AG09319 (cell line): Measurements from ENCODE around the gene HACE1.
"Not testable (repeated sequence)": the region's sequence is repeated elsewhere in the genome, so short reads cannot be mapped to it uniquely, and the experiment has no call there.

Experiments
- DNase-seq: peaks from one replicate; pipeline ENCODE4 v3.0.0-alpha.2; 2010; ENCODE audit warnings: low read depth; ENCODE audit errors: extremely low read depth
- TF ChIP-seq, protein P1 (sequence below): IDR thresholded peaks from 2 replicates; pipeline ENCODE4 v1.5.1; 2011; ENCODE audit warnings: low read depth, mild to moderate bottlenecking, inconsistent platforms, low read length, moderate library complexity

HACE1 gene

DNA sequence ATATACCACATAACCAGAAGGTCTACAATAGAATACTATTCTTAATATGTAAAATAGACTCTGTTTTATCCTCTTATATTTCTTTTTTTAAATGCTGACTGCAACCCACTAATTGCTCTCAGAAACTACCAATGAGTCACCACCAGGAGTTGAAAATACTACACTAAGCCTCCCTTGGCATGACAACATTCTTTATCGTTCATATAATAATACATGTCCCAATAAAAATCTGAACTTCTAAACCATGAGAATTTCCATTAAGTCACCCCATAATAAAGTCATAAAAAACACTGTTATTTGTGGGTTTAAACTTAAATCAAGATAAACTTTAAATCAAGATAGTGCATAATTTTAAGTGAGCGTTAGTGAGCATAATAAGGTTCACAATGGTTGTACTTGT, 4.2 kb downstream of the HACE1 start:
- TF ChIP-seq, protein P1, sequence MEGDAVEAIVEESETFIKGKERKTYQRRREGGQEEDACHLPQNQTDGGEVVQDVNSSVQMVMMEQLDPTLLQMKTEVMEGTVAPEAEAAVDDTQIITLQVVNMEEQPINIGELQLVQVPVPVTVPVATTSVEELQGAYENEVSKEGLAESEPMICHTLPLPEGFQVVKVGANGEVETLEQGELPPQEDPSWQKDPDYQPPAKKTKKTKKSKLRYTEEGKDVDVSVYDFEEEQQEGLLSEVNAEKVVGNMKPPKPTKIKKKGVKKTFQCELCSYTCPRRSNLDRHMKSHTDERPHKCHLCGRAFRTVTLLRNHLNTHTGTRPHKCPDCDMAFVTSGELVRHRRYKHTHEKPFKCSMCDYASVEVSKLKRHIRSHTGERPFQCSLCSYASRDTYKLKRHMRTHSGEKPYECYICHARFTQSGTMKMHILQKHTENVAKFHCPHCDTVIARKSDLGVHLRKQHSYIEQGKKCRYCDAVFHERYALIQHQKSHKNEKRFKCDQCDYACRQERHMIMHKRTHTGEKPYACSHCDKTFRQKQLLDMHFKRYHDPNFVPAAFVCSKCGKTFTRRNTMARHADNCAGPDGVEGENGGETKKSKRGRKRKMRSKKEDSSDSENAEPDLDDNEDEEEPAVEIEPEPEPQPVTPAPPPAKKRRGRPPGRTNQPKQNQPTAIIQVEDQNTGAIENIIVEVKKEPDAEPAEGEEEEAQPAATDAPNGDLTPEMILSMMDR: no peak; the same call in 1 of the 2 replicates
- DNase-seq: no peak

DNA sequence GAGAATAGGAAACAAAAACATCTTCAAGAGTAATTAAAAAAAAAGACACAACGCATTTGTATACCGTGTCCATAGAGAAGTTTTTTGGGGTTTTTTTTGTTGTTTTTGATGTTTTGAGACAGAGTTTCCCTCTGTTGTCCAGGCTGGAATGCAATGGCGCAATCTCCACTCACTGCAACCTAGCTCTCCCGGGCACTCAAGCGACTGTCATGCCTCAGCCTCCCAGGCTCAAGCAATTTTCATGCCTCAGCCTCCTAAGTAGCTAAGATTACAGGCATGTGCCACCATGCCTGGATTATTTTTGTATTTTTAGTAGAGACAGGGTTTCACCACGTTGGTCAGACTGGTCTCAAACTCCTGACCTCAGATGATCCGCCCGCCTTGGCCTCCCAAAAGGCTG, 12.0 kb downstream of the HACE1 start:
- not testable (repeated sequence) for DNase-seq

DNA sequence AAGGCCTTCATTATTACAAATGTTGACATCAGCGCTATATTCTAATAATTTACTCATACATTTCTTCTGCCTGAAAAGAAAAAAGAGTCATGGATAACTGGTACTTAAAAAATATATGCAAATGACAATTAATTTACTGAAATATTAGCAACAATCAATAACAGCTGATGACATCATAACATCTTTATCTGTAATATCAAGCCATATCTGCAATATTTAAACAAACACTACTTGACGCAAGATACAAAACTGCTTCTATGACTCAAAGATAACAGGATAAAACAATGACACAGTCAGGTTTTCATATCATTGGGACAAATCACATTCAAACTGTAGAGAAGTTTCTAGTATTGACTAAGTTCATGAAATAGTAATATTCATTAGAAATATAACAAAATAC, 16.5 kb downstream of the HACE1 start:
- TF ChIP-seq, protein P1: no peak
- DNase-seq: no peak

DNA sequence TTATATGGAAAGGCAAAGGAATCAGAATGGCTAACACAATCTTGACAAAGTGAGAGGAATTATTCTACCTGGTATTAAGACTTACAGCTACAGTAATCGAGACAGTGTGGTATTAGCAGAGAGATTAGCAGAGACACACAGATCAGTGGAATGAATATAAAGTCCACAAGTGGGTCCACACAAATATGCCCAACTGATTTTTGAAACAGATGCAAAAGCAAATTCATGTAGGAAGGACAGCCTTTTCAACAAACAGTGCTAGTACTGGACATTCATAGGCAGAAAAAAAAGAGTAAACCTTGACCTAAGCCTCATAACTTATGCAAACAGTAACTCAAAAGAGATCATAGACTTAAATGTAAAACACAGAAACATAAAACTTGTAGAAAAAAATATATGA, 22.6 kb downstream of the HACE1 start:
- TF ChIP-seq, protein P1: no peak
- no peak for DNase-seq

DNA sequence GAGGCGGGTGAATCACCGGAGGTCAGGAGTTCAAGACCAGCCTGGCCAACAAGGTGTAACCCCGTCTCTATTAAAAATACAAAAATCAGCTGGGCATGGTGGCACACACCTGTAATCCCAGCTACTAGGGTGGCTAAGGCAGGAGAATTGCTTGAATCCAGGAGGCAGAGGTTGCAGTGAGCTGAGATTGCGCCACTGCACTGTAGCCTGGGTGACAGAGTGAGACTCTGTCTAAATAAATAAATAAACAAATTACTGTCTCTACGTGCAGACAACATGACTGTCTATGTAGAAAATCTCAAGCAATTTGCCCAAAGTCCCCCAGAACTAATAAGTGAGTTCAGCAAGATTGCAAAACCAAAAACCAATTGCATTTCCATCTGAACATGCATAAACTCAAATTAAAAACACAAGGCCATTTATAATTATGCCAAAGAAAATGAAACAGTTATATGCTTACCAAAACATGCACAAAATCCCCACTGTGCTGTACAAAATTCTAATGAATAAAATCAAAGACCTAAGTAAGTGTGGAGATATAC, 23.2 kb downstream of the HACE1 start:
- DNase-seq: not testable (repeated sequence)

DNA sequence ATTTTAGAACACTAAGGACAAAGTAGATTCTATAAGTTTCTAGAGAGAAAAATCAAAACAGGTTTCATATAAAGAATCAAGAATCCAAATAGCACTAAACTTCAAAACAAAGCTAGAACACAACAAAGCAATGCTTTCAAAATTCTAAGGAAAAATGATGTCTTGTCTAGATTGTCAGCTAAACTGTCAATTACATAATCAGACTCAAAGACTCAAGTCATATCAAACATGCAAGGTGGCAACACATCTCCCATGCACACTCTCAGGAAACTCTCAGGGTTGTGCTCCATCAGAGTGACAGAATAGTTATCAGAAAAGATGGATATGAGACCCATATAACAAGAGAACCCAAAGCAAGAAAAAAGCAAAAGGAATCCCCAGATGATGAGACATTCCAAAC, 23.9 kb downstream of the HACE1 start:
- TF ChIP-seq, protein P1: no peak
- no peak for DNase-seq

DNA sequence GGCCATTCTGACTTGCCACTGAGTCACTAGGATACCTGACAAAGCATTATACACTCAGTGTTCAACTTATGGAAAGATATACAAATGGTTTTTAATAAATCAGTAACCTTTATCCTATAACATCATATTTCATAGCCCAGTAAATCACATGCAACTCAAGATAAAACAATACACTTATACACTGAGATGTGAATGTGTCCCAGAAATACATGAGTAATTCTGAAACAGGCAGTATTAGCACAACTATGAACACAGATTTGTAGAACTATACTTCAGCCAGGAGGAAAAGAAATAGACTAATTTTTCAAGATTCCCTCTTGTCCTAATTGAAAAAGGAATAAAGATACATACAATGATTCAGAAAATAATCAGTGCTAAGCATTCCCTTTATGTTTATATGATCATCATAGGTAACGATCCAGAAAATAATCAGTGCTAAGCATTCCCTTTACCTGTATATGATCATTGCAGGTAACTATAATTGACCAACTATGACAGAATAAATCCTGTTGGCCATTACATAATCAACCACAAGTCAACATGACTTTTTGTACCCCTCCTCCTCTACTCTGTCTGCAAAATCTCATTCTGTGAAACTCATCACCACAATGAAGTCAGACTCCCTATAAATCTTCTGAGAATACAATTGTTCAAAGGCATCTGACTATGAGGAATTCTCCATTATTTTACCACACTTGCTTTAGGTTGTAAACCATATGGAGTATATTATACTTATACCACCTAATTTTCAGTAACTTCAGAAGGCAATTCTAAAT, 30.3 kb downstream of the HACE1 start:
- no peak for DNase-seq
- TF ChIP-seq, protein P1: no peak

DNA sequence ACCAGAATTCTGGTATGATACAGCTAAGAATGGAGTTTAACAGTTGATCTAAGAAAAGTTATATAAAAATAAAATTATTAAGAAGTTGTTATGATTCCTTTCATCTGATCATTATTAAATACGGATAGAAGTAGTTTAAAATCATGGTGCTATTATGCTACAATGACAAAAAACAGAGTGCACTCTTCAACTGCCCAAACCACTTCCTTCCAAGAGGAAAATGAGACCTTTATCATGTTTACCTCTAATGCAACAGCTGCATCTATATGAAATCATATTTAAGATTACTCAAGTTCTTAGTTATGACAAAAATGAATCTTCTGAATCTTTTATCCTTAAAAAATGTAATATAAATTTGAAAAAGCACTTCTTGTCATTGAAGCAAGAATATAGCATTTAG, 31.2 kb downstream of the HACE1 start:
- no peak for DNase-seq
- TF ChIP-seq, protein P1: no peak

DNA sequence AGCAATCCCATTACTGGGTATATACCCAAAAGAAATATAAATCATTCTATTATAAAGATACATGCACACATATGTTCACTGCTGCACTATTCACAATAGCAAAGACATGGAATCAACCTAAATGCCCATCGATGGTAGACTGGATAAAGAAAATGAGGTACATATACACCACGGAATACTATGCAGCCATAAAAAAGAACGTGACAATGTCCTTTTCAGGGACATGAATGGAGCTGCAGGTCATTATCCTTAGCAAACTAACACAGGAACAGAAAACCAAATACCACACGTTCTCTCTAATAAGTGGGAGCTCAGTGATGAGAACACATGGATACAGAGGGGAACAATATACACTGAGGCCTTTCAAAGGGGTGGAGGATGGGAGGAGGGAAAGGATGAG, 38.9 kb downstream of the HACE1 start:
- not testable (repeated sequence) for DNase-seq
